ENCODE measurements around the gene LTF.

Gene LTF

GRCh38 chr3:46407970-46408369, 56.7 kb downstream of the LTF start:
- no peaks in the 10 kb centered on the region for H3K9me2 ChIP-seq (replicated peaks; ENCODE audit: insufficient read depth, low read length)

GRCh38 chr3:46406788-46407611, 57.7 kb downstream of the LTF start, which contains the start of the genes CCR5AS and CCRL2:
Gene CCR5AS (minus strand): TSS chr3:46407066.
Gene CCRL2 (plus strand): TSS chr3:46407259. CDS start chr3:46408080, 821 bp downstream.
- H3F3A ChIP-seq (ENCODE audit: insufficient read depth, low read length): no peaks in the 10 kb centered on the region
- no peaks in the 10 kb centered on the region for H3K27me3 ChIP-seq (replicated peaks; ENCODE audit: insufficient read depth, low read length)
- DNase-seq: peak; percentile 37
- H3K4me3 ChIP-seq (ENCODE audit: low read length): peak within 1 kb of the TSS; percentile 8; the same call in 1 of the 2 replicates
- H3K4me1 ChIP-seq (ENCODE audit: low read length): peaks cover 22% of the 10 kb centered on the region
- peak within 1 kb of the TSS; percentile 49; the same call in 1 of the 2 replicates for H2AFZ ChIP-seq (ENCODE audit: low read length)
- peak within 1 kb of the TSS; percentile 9; the same call in 1 of the 2 replicates for H3K9ac ChIP-seq (ENCODE audit: low read length)
- H3K79me2 ChIP-seq (ENCODE audit: low read length): no peaks in the 10 kb centered on the region
- H4K20me1 ChIP-seq (ENCODE audit: insufficient read depth, low read length): no peaks in the 10 kb centered on the region
- no peaks in the 10 kb centered on the region for H3K9me3 ChIP-seq (replicated peaks; ENCODE audit: insufficient read depth, low read length)
- H3K9me2 ChIP-seq (replicated peaks; ENCODE audit: insufficient read depth, low read length): no peaks in the 10 kb centered on the region
- no peak for TF ChIP-seq EZH2phosphoT487 (IDR thresholded peaks at IDR 0.05; ENCODE audit: low read length)
- TF ChIP-seq CTCF (IDR thresholded peaks at IDR 0.05; ENCODE audit: low read length): no peak
- no peak for TF ChIP-seq EZH2 (optimal IDR thresholded peaks at IDR 0.05; ENCODE audit: low read depth, low read length)
- H3K27ac ChIP-seq (ENCODE audit: low read length): no peak within 1 kb of the TSS; the same call in 1 of the 2 replicates
- no peaks in the 10 kb centered on the region for H3K36me3 ChIP-seq (replicated peaks; ENCODE audit: insufficient read depth, low read length)
- peak within 1 kb of the TSS; percentile 20 for H3K4me2 ChIP-seq (ENCODE audit: low read depth, low read length)

More at GRCh38 chr3:46407970-46408369, 56.7 kb downstream of the LTF start:
- no peaks in the 10 kb centered on the region for H3K9me3 ChIP-seq (replicated peaks; ENCODE audit: insufficient read depth, low read length)
- H3K27me3 ChIP-seq (replicated peaks; ENCODE audit: insufficient read depth, low read length): no peaks in the 10 kb centered on the region
- H4K20me1 ChIP-seq (ENCODE audit: insufficient read depth, low read length): no peaks in the 10 kb centered on the region
- no peaks in the 10 kb centered on the region for H3K79me2 ChIP-seq (ENCODE audit: low read length)
- TF ChIP-seq EZH2phosphoT487 (IDR thresholded peaks at IDR 0.05; ENCODE audit: low read length): no peak
- TF ChIP-seq CTCF (IDR thresholded peaks at IDR 0.05; ENCODE audit: low read length): no peak
- TF ChIP-seq EZH2 (optimal IDR thresholded peaks at IDR 0.05; ENCODE audit: low read depth, low read length): no peak
- H3K4me2 ChIP-seq (ENCODE audit: low read depth, low read length): peak overlapping the region; percentile 20; the same call in 1 of the 2 replicates
- DNase-seq: no peak
- H2AFZ ChIP-seq (ENCODE audit: low read length): 0 out of 2 replicates have a peak overlapping the region, but pooled peaks have one; percentile 6
- H3F3A ChIP-seq (ENCODE audit: insufficient read depth, low read length): no peaks in the 10 kb centered on the region
- no peaks in the 10 kb centered on the region for H3K36me3 ChIP-seq (replicated peaks; ENCODE audit: insufficient read depth, low read length)
- no peak overlapping the region for H3K27ac ChIP-seq (ENCODE audit: low read length)
- no peak overlapping the region for H3K9ac ChIP-seq (ENCODE audit: low read length)
- peaks cover 29% of the 10 kb centered on the region for H3K4me1 ChIP-seq (ENCODE audit: low read length)
- no peak overlapping the region for H3K4me3 ChIP-seq (ENCODE audit: low read length)

- H3F3A ChIP-seq (ENCODE audit: insufficient read depth, low read length): no peaks in the 10 kb centered on the region
- no peak overlapping the region for H3K4me3 ChIP-seq (ENCODE audit: low read length)
- no peak overlapping the region for H3K27ac ChIP-seq (ENCODE audit: low read length)
- H3K79me2 ChIP-seq (ENCODE audit: low read length): no peaks in the 10 kb centered on the region
- no peaks in the 10 kb centered on the region for H3K36me3 ChIP-seq (replicated peaks; ENCODE audit: insufficient read depth, low read length)
- no peak overlapping the region for H3K9ac ChIP-seq (ENCODE audit: low read length)
- H3K9me3 ChIP-seq (replicated peaks; ENCODE audit: insufficient read depth, low read length): no peaks in the 10 kb centered on the region
- H3K27me3 ChIP-seq (replicated peaks; ENCODE audit: insufficient read depth, low read length): no peaks in the 10 kb centered on the region
- no peaks in the 10 kb centered on the region for H4K20me1 ChIP-seq (ENCODE audit: insufficient read depth, low read length)
- TF ChIP-seq CTCF (IDR thresholded peaks at IDR 0.05; ENCODE audit: low read length) (no peak), EZH2 (optimal IDR thresholded peaks at IDR 0.05; ENCODE audit: low read depth, low read length) (no peak), EZH2phosphoT487 (IDR thresholded peaks at IDR 0.05; ENCODE audit: low read length) (no peak)
- H3K4me2 ChIP-seq (ENCODE audit: low read depth, low read length): no peak overlapping the region
- no peak overlapping the region for H2AFZ ChIP-seq (ENCODE audit: low read length)
- peaks cover 22% of the 10 kb centered on the region for H3K4me1 ChIP-seq (ENCODE audit: low read length)
- DNase-seq: no peak
- no peaks in the 10 kb centered on the region for H3K9me2 ChIP-seq (replicated peaks; ENCODE audit: insufficient read depth, low read length)
Measured at GRCh38 chr3:46406443-46406787, 58.3 kb downstream of the LTF start.
